Measurements from ENCODE around the gene BRSK2.

The BRSK2 gene

DNA sequence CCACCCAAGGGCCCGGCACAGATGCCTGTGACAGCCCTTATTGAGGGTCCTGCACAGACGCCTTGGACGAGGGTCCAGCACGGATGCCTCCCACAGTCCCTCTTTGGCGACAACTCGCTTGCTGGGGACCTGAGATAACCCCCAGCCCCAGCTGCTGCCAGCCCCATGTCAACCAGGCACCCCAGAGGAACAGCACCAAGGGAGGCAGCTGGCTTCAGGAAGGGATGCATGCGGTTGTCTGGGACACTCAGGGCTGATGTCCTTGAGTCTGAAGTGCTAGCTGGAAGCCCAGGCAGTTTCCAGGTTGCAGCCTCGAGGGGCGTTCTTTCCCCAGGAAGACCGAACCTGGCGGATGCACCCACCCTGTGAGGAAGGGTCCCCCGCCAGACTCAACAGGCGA is 63.0 kb downstream of the BRSK2 start:
- TF ChIP-seq, protein P1, sequence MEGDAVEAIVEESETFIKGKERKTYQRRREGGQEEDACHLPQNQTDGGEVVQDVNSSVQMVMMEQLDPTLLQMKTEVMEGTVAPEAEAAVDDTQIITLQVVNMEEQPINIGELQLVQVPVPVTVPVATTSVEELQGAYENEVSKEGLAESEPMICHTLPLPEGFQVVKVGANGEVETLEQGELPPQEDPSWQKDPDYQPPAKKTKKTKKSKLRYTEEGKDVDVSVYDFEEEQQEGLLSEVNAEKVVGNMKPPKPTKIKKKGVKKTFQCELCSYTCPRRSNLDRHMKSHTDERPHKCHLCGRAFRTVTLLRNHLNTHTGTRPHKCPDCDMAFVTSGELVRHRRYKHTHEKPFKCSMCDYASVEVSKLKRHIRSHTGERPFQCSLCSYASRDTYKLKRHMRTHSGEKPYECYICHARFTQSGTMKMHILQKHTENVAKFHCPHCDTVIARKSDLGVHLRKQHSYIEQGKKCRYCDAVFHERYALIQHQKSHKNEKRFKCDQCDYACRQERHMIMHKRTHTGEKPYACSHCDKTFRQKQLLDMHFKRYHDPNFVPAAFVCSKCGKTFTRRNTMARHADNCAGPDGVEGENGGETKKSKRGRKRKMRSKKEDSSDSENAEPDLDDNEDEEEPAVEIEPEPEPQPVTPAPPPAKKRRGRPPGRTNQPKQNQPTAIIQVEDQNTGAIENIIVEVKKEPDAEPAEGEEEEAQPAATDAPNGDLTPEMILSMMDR (IDR thresholded peaks at IDR 0.05; ENCODE audit: insufficient read depth, missing control alignments) = no peak
- FAIRE-seq (no peak), DNase-seq (ENCODE audit: insufficient read length, low spot score) (no peak)

DNA sequence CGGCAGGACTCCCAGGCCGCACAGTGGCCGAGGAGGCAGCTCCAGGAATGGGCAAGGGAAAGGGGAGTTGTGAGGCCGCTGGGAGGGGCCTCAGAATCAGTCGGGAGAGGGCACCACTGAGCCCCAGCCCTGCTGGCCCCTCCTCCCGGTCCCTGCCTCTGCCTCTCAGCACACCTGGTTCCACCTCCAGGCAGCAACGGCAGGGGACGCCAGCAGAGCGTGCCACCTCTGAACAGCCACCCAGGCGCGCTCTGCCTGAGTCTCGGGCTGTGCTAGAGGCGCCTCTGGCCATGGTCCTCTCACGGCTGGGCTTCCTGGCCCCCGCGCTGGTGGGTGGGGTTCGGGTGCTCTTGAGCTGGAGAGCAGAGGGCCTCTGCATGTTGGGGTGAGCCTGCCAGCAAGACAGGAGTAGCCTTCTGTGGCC is 63.9 kb downstream of the BRSK2 start:
- FAIRE-seq (no peak), DNase-seq (ENCODE audit: insufficient read length, low spot score) (no peak)
- TF ChIP-seq, protein P1 (IDR thresholded peaks at IDR 0.05; ENCODE audit: insufficient read depth, missing control alignments) = no peak

DNA sequence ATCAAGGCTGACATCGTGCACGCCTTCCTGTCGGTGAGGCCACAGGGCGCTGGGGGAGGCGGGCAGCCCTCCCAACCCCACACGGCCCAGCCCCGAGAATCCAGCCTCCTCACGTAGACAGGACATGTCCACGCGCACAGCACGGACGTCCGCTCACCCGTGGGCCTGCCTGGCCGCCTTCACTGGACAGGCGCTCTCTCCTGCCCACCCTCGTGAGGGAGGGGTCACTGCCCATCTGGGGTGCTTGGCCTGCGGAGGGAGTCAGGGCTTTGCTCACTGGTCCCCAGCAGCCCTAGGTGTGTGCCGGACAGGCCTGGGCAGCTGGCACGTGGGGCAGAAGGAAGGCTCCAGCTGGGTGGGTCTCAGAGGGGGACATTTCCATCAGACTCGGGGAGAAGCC is 64.8 kb downstream of the BRSK2 start:
- FAIRE-seq (no peak), DNase-seq (ENCODE audit: insufficient read length, low spot score) (no peak)
- TF ChIP-seq, protein P1 (IDR thresholded peaks at IDR 0.05; ENCODE audit: insufficient read depth, missing control alignments) = no peak

DNA sequence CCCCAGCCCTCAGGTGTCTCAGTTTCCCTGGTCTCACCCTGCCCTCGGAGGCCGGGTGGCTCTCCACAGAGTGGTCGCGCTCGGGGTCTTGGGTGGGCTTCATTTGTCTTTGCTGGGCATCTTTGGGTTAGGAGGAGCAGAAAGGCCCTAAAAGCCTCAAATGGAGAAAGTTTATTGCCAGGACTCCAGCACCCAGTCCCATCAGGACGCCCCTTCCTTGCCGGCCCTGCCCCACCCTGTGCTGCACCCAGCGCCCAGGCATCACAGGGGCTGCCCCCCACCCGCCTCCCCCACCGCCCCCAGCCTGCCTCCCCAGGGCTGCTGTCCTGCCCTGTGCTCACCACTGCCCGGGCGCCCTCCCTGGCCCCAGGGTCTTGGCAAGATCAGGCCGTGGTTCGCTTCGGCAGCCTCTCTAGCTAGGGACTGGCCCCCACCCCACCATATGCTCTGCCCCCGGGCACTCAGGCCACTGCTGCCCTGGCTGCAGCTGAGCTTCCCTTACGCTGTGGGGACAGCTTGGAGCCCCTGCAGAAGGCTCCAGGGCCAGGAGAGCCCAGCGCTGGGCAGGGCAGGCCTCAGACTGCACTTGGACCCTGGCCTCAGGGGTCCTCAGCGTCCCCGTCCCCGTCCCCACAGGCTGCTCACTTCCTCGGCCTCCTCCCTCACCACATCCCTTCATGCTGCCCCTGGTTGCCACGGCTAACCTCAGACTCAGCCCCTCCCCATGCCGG is 65.5 kb downstream of the BRSK2 start:
- no peak for FAIRE-seq
- no peak for DNase-seq (ENCODE audit: insufficient read length, low spot score)

DNA sequence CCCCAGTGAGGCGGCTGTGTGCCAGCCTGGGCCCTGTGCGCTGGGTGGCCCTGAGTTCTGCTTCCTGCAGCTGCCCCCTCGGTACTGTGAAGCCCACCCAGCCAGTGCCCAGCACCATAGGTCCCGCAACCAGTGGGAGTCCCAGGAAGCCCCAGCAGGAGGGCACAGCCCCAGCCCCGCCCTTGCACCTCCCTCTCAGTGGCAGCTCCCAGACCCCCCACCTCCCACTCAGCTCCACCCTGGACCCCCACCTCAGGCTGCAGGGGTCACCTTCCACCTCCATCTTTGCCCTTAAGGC is 66.0 kb downstream of the BRSK2 start:
- TF ChIP-seq, protein P1 (IDR thresholded peaks at IDR 0.05; ENCODE audit: insufficient read depth, missing control alignments) = no peak
- DNase-seq (ENCODE audit: insufficient read length, low spot score) (no peak), FAIRE-seq (no peak)

More for the DNA sequence above, 65.5 kb downstream of the BRSK2 start:
- TF ChIP-seq, protein P1 (IDR thresholded peaks at IDR 0.05; ENCODE audit: insufficient read depth, missing control alignments) = no peak

DNA sequence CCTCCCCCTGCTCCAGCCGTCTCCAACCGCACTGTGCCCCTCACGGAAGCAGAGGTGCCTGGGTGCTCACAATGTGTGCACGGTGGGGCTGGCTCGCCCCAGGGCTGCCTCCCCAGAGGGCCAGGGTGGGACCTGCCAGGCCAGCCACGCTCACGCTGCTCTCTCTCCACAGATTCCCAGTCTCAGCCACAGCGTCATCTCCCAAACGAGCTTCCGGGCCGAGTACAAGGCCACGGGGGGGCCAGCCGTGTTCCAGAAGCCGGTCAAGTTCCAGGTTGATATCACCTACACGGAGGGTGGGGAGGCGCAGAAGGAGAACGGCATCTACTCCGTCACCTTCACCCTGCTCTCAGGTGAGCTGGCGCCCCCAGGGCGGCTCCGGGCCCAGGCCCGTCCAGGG is 66.4 kb downstream of the BRSK2 start:
- DNase-seq (ENCODE audit: insufficient read length, low spot score) (no peak), FAIRE-seq (no peak)
- TF ChIP-seq, protein P1 (IDR thresholded peaks at IDR 0.05; ENCODE audit: insufficient read depth, missing control alignments) = no peak

DNA sequence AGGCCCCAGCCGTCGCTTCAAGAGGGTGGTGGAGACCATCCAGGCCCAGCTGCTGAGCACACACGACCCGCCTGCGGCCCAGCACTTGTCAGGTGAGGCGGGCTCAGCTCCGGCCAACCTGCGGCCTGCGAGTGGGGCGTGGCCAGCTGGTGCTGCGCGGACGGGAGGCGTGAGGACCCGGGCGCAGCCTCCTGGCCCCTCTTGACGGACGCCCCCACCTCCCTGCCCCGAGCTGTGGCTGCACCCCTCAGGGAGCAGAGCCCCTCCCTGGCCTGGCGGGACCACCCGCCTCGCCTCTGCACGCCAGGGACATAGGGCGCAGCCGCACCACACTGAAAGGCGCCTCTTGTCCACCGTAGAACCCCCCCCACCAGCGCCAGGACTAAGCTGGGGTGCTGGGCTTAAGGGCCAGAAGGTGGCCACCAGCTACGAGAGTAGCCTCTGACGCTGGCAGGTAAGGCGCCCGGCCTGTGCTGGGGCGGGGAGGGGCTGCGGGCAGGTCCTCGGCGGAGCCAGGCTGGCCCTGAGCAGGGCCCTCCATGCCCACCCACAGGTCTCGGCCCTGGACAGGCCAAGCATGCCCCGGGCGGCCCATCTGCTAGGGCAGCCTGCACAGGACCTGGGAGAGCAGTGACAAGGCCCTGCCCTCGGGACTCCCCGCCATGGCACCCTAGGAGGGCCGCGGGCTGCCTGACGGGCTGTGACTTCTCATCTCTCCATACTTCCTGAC is 67.0 kb downstream of the BRSK2 start:
- FAIRE-seq = no peak
- DNase-seq (ENCODE audit: insufficient read length, low spot score) = no peak
- TF ChIP-seq, protein P1 (IDR thresholded peaks at IDR 0.05; ENCODE audit: insufficient read depth, missing control alignments) = no peak

Measured in D721Med (cell line).